A549 (cell line): ENCODE data around the gene NKAPD1.
A peak's percentile ranks its signal among the peaks of the same experiment; 100 is the strongest.

Source experiments
- CBX2 ChIP-seq: fragments of 200-600 bp; sonication (generic); IDR thresholded peaks from 2 replicates; pipeline ENCODE4 v1.6.1; 2016; ENCODE audit warnings: low read depth, mild to moderate bottlenecking, borderline replicate concordance
- CEBPB ChIP-seq, 2 experiments: fragments of >200 bp in 1 of 2; sonication (Bioruptor Twin) in 1 of 2; formaldehyde crosslinking in 1 of 2; IDR thresholded peaks; 2 replicates each; pipeline ENCODE4 v1.6.1; 2012 to 2016
- FOSB ChIP-seq: fragments of 250-450 bp; sonication (Bioruptor Pico); IDR thresholded peaks from 2 replicates; pipeline ENCODE4 v1.5.0; 2020; ENCODE audit warnings: mild to moderate bottlenecking, moderate library complexity
- POLR2A ChIP-seq: IDR thresholded peaks from 2 replicates; pipeline ENCODE4 v1.6.1; 2012; ENCODE audit warnings: mild to moderate bottlenecking, low read length
- ZNF302 ChIP-seq: fragments of 250-450 bp; sonication (Bioruptor Pico); IDR thresholded peaks from 2 replicates; pipeline ENCODE4 v1.9.0; 2021; ENCODE audit warnings: inconsistent platforms, mild to moderate bottlenecking, moderate library complexity
- TF ChIP-seq, protein P1 (sequence below): IDR thresholded peaks from 2 replicates; pipeline ENCODE4 v1.6.1; 2012
- TF ChIP-seq, protein P2 (sequence below): fragments of >200 bp; sonication (Bioruptor Twin); formaldehyde crosslinking; IDR thresholded peaks from 3 replicates; pipeline ENCODE4 v1.5.1; 2016

DNA sequence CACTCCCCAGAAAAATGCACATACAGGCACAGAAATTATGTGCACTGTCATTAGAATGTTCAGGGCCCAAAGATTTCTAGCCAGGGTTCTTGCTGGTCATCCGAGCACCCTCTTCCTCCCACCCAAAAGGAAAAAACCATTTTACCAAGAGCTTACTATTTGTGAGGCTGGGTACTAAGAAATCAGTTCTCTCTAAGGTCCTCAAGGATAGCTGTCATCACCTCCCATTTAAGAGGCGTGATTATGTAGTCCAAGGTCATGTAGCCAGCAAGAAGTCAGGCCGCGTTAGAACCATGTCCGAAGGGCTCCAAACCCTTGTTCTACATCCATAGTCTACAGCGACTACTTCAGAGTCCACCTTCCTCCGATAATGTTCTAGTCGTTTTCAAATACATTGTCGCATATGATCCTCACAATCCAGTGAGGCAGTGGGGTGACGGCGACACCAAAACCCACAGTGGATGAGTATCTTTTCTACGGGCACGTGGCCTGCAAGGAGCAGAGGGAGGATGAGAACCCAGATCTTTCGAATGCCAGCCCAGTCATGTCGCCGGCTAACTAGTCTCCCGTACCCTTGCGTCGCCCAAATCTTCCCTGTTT lies 11.8 kb downstream of the NKAPD1 start:
- TF ChIP-seq POLR2A: no peak
- TF ChIP-seq FOSB (CRISPR knock-in tag): no peak
- TF ChIP-seq CEBPB (IDR thresholded peaks at IDR 0.05): no peak
- no peak for TF ChIP-seq ZNF302 (CRISPR knock-in tag)
- no peak for TF ChIP-seq CBX2
- TF ChIP-seq, protein P1, sequence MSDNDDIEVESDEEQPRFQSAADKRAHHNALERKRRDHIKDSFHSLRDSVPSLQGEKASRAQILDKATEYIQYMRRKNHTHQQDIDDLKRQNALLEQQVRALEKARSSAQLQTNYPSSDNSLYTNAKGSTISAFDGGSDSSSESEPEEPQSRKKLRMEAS: peak; percentile 65
- TF ChIP-seq, protein P2, sequence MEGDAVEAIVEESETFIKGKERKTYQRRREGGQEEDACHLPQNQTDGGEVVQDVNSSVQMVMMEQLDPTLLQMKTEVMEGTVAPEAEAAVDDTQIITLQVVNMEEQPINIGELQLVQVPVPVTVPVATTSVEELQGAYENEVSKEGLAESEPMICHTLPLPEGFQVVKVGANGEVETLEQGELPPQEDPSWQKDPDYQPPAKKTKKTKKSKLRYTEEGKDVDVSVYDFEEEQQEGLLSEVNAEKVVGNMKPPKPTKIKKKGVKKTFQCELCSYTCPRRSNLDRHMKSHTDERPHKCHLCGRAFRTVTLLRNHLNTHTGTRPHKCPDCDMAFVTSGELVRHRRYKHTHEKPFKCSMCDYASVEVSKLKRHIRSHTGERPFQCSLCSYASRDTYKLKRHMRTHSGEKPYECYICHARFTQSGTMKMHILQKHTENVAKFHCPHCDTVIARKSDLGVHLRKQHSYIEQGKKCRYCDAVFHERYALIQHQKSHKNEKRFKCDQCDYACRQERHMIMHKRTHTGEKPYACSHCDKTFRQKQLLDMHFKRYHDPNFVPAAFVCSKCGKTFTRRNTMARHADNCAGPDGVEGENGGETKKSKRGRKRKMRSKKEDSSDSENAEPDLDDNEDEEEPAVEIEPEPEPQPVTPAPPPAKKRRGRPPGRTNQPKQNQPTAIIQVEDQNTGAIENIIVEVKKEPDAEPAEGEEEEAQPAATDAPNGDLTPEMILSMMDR: no peak
